ENCODE measurements around the gene ERC2.

ERC2 gene

GRCh38 chr3:55823829-55824228 lies 644.4 kb downstream of the ERC2 start:
- H3K79me2 ChIP-seq (ENCODE audit: insufficient read depth, low read length): no peaks in the 10 kb centered on the region
- TF ChIP-seq EZH2phosphoT487 (conservative IDR thresholded peaks at IDR 0.05; ENCODE audit: low read length): no peak
- H3K4me2 ChIP-seq (ENCODE audit: low read depth, low read length, poor library complexity, severe bottlenecking): no peak overlapping the region
- no peak overlapping the region for H3K9ac ChIP-seq (ENCODE audit: low read length)
- H4K20me1 ChIP-seq (ENCODE audit: low read depth, low read length): no peaks in the 10 kb centered on the region
- H3K36me3 ChIP-seq (ENCODE audit: low read length): no peaks in the 10 kb centered on the region
- no peaks in the 10 kb centered on the region for H3K9me3 ChIP-seq (ENCODE audit: insufficient read depth, low read length)
- no peak overlapping the region for H3K4me3 ChIP-seq (ENCODE audit: insufficient read depth, low read length, poor library complexity, severe bottlenecking)
- 0 out of 2 replicates have a peak, but pooled peaks cover 3% of the 10 kb centered on the region for H3K9me2 ChIP-seq (replicated peaks; ENCODE audit: insufficient read depth, low read length)
- H3K27ac ChIP-seq (ENCODE audit: low read depth, low read length): no peak overlapping the region
- no peak overlapping the region for H2AFZ ChIP-seq (ENCODE audit: low read depth, low read length, severe bottlenecking)
- H3K27me3 ChIP-seq (ENCODE audit: low read length): no peaks in the 10 kb centered on the region
- no peaks in the 10 kb centered on the region for H3F3A ChIP-seq (ENCODE audit: insufficient read depth)

GRCh38 chr3:55823001-55823400 lies 645.3 kb downstream of the ERC2 start:
- Histone ChIP-seq H3K27me3 (ENCODE audit: low read length) (no peaks in the 10 kb centered on the region), H3K36me3 (ENCODE audit: low read length) (no peaks in the 10 kb centered on the region), H2AFZ (ENCODE audit: low read depth, low read length, severe bottlenecking) (no peak overlapping the region), H3K9me2 (replicated peaks; ENCODE audit: insufficient read depth, low read length) (0 out of 2 replicates have a peak, but pooled peaks cover 3% of the 10 kb centered on the region), H3K27ac (ENCODE audit: low read depth, low read length) (no peak overlapping the region), H4K20me1 (ENCODE audit: low read depth, low read length) (no peaks in the 10 kb centered on the region), H3K4me3 (ENCODE audit: insufficient read depth, low read length, poor library complexity, severe bottlenecking) (no peak overlapping the region), H3K9ac (ENCODE audit: low read length) (no peak overlapping the region), H3K4me2 (ENCODE audit: low read depth, low read length, poor library complexity, severe bottlenecking) (no peak overlapping the region), H3K79me2 (ENCODE audit: insufficient read depth, low read length) (no peaks in the 10 kb centered on the region), H3K9me3 (ENCODE audit: insufficient read depth, low read length) (no peaks in the 10 kb centered on the region), H3F3A (ENCODE audit: insufficient read depth) (no peaks in the 10 kb centered on the region)
- TF ChIP-seq EZH2phosphoT487 (conservative IDR thresholded peaks at IDR 0.05; ENCODE audit: low read length): no peak
- TF ChIP-seq, protein P1, sequence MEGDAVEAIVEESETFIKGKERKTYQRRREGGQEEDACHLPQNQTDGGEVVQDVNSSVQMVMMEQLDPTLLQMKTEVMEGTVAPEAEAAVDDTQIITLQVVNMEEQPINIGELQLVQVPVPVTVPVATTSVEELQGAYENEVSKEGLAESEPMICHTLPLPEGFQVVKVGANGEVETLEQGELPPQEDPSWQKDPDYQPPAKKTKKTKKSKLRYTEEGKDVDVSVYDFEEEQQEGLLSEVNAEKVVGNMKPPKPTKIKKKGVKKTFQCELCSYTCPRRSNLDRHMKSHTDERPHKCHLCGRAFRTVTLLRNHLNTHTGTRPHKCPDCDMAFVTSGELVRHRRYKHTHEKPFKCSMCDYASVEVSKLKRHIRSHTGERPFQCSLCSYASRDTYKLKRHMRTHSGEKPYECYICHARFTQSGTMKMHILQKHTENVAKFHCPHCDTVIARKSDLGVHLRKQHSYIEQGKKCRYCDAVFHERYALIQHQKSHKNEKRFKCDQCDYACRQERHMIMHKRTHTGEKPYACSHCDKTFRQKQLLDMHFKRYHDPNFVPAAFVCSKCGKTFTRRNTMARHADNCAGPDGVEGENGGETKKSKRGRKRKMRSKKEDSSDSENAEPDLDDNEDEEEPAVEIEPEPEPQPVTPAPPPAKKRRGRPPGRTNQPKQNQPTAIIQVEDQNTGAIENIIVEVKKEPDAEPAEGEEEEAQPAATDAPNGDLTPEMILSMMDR (IDR thresholded peaks at IDR 0.05; ENCODE audit: insufficient read depth, low read length, poor library complexity, severe bottlenecking): no peak

- Histone ChIP-seq H3F3A (ENCODE audit: insufficient read depth) (no peaks in the 10 kb centered on the region), H3K4me3 (ENCODE audit: insufficient read depth, low read length, poor library complexity, severe bottlenecking) (no peak overlapping the region), H3K9ac (ENCODE audit: low read length) (no peak overlapping the region), H3K27ac (ENCODE audit: low read depth, low read length) (no peak overlapping the region), H4K20me1 (ENCODE audit: low read depth, low read length) (no peaks in the 10 kb centered on the region), H3K9me3 (ENCODE audit: insufficient read depth, low read length) (no peaks in the 10 kb centered on the region), H3K27me3 (ENCODE audit: low read length) (no peaks in the 10 kb centered on the region), H2AFZ (ENCODE audit: low read depth, low read length, severe bottlenecking) (no peak overlapping the region), H3K36me3 (ENCODE audit: low read length) (no peaks in the 10 kb centered on the region), H3K9me2 (replicated peaks; ENCODE audit: insufficient read depth, low read length) (no peaks in the 10 kb centered on the region), H3K79me2 (ENCODE audit: insufficient read depth, low read length) (no peaks in the 10 kb centered on the region), H3K4me2 (ENCODE audit: low read depth, low read length, poor library complexity, severe bottlenecking) (no peak overlapping the region)
- TF ChIP-seq, protein P1 (IDR thresholded peaks at IDR 0.05; ENCODE audit: insufficient read depth, low read length, poor library complexity, severe bottlenecking): no peak
- no peak for TF ChIP-seq EZH2phosphoT487 (conservative IDR thresholded peaks at IDR 0.05; ENCODE audit: low read length)
These were observed 649.3 kb downstream of the ERC2 start for GRCh38 chr3:55819005-55819404.

- H3K27ac ChIP-seq (ENCODE audit: low read depth, low read length): no peak overlapping the region
- no peaks in the 10 kb centered on the region for H4K20me1 ChIP-seq (ENCODE audit: low read depth, low read length)
- H3F3A ChIP-seq (ENCODE audit: insufficient read depth): no peaks in the 10 kb centered on the region
These were observed 649.8 kb downstream of the ERC2 start for GRCh38 chr3:55818485-55818884.

More at GRCh38 chr3:55818485-55818884, 649.8 kb downstream of the ERC2 start:
- H3K4me3 ChIP-seq (ENCODE audit: insufficient read depth, low read length, poor library complexity, severe bottlenecking): no peak overlapping the region
- no peaks in the 10 kb centered on the region for H3K9me2 ChIP-seq (replicated peaks; ENCODE audit: insufficient read depth, low read length)
- TF ChIP-seq, protein P1 (IDR thresholded peaks at IDR 0.05; ENCODE audit: insufficient read depth, low read length, poor library complexity, severe bottlenecking): no peak
- TF ChIP-seq EZH2phosphoT487 (conservative IDR thresholded peaks at IDR 0.05; ENCODE audit: low read length): no peak
- no peaks in the 10 kb centered on the region for H3K79me2 ChIP-seq (ENCODE audit: insufficient read depth, low read length)
- no peaks in the 10 kb centered on the region for H3K27me3 ChIP-seq (ENCODE audit: low read length)
- no peaks in the 10 kb centered on the region for H3K36me3 ChIP-seq (ENCODE audit: low read length)
- no peak overlapping the region for H3K4me2 ChIP-seq (ENCODE audit: low read depth, low read length, poor library complexity, severe bottlenecking)
- no peak overlapping the region for H3K9ac ChIP-seq (ENCODE audit: low read length)
- H3K9me3 ChIP-seq (ENCODE audit: insufficient read depth, low read length): no peaks in the 10 kb centered on the region
- no peak overlapping the region for H2AFZ ChIP-seq (ENCODE audit: low read depth, low read length, severe bottlenecking)

Measured in SU-DHL-6 (cell line).